HG02678 (cell line): ENCODE data around the gene NDUFS8.

Experiments
- ATAC-seq: cut with Tn5 transposase; IDR thresholded peaks from one replicate; pipeline ENCODE4 v1.9.1; 2021; ENCODE audit warnings: mild to moderate bottlenecking, moderate library complexity; ENCODE audit not compliant: unreplicated experiment

Gene NDUFS8

DNA sequence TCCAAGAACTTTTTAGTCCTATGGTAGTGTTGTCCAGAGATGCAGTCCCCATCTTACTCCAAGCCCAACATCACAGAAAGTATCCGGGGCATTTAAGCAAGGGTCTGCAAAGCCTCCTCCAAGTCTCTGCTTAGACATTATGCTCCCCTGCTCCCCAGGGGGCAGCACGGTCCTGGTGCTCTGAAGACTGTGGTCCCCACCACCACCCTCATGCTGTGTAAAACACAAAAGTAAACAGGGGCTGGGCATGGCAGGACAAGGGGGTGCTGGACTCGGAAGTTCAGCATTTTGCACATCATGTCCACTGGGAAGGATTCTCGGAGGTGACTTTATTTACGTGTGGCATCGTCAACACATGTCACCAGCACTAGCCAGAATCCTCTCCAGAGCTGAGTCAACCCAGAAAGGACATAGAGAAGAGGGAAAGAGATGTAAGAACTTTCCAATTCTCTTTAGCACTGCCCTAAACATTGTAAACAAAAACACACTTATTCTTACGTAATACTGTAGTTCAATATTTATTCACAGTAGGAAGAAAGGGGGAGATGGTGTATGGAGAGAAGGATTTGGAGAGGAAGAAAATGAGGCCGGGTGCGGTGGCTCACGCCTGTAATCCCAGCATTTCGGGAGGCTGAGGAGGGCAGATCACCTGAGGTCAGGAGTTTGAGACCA is 46.0 kb downstream of the NDUFS8 start:
- no peak for ATAC-seq

DNA sequence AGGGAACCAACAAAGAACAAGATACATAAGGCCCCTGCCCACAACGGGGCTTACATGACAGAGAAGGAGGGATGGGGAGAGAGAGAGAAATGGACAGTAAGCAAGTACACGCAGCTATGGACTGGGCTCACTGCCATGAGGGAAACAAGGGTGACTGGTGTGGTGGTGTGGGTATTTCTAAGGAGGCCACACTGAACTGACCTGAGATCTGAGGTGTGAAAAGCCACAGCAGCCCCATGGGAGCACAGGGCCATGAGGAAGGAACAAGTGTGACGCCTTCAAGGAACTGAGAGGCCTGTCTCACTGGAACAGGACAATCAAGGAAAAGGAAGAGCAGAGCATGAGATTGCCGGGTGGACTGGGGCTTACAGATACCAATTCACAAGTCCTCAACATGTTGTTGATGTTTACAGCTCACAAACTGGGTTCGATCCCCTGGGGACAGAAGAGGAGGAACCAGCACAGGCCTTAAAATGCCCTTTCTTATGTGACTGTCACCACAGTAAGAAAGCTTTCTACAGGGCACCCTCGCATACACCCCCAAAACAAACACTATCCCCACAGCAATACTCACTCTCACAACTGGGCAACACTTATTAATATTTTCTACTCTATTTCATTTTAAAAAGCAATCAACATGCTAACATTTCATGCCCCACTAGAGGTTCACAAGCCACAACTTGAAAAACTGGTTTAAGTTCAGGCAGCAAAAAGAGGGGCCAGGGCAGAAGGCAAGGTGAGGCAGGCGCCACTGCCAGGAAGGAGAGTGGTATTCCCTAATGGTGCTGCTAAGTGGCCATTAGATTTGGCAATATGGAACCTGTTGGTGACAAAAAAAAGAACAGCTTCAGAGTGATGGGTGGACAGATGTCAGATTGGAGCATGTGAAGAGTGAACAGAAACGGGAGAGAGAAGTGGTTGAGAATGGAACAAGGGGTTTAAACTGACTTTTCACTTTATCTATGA is 47.4 kb downstream of the NDUFS8 start:
- peak; percentile 52 for ATAC-seq

DNA sequence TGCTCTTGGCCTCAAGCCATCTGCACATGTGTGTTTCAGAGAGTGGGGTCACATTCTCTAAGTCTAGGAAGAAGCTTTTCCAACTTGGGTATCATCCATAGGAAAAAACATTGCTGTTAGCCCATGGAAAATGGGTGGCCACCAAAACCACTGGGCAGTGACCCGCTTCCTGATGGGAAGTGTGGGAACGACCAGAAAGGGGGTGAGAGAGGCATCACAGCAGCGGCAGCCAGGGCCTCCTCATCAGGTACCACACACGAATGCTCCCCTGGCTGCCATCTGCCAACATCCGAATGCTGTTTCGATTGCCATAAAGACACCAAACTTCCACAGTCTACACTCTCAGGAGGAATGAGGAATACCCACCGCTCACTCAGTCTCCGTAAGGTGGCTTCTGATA is 50.4 kb downstream of the NDUFS8 start:
- no peak for ATAC-seq

GRCh38 chr11:68081691-68082090 is 51.2 kb downstream of the NDUFS8 start:
- ATAC-seq: no peak

DNA sequence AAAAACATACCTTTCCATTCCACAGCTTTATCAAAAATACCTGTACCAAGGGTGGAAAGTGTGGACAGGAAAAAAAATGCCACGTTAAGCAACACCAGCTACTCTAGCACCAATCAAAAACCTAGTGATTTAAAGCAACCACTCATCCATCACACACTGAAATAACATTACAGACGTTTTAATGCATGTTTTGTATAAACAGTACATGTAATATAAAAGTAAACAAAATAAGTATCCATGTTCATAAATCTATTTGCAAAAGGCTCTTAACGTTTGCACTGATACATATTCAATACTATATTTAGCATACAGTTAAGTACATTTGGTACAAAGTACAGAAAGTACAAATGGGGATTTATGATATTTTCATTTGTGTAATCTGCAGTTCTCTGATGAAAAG is 52.0 kb downstream of the NDUFS8 start:
- ATAC-seq: no peak

DNA sequence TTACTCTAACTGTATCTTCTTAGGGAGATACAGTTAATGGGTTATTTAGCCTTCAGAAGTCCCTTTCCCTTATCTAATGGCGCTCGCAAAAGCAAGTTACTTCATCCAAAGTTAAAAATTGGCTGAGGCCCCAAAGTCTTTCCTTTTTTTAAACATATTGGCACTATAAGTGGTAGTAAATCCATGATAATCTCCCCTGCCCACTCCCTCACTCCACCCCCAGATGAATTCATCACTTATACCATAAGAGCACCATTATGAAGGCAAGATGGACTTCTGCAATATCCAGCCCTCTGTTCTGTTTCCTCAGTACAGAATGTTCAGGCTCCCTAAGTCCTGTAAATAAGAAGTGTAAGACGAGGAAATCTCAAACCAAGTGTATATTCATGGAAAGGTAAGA is 53.0 kb downstream of the NDUFS8 start:
- no peak for ATAC-seq
